Measurements from ENCODE around the gene GRHL3. TPM values are rescaled to one million over a fixed set of nuclear protein-coding genes. Genes with fewer than 3 reads are reported as not detected.

The GRHL3 gene
- total and polyA plus RNA-seq, 4 donors = 0.07 to 0.09 (median 0.09) TPM

- TF ChIP-seq, protein P1, sequence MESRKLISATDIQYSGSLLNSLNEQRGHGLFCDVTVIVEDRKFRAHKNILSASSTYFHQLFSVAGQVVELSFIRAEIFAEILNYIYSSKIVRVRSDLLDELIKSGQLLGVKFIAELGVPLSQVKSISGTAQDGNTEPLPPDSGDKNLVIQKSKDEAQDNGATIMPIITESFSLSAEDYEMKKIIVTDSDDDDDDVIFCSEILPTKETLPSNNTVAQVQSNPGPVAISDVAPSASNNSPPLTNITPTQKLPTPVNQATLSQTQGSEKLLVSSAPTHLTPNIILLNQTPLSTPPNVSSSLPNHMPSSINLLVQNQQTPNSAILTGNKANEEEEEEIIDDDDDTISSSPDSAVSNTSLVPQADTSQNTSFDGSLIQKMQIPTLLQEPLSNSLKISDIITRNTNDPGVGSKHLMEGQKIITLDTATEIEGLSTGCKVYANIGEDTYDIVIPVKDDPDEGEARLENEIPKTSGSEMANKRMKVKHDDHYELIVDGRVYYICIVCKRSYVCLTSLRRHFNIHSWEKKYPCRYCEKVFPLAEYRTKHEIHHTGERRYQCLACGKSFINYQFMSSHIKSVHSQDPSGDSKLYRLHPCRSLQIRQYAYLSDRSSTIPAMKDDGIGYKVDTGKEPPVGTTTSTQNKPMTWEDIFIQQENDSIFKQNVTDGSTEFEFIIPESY (IDR thresholded peaks at IDR 0.05) = no peak
- TF ChIP-seq HNF4G (IDR thresholded peaks at IDR 0.05) = no peak
- TF ChIP-seq, protein P2, sequence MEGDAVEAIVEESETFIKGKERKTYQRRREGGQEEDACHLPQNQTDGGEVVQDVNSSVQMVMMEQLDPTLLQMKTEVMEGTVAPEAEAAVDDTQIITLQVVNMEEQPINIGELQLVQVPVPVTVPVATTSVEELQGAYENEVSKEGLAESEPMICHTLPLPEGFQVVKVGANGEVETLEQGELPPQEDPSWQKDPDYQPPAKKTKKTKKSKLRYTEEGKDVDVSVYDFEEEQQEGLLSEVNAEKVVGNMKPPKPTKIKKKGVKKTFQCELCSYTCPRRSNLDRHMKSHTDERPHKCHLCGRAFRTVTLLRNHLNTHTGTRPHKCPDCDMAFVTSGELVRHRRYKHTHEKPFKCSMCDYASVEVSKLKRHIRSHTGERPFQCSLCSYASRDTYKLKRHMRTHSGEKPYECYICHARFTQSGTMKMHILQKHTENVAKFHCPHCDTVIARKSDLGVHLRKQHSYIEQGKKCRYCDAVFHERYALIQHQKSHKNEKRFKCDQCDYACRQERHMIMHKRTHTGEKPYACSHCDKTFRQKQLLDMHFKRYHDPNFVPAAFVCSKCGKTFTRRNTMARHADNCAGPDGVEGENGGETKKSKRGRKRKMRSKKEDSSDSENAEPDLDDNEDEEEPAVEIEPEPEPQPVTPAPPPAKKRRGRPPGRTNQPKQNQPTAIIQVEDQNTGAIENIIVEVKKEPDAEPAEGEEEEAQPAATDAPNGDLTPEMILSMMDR (IDR thresholded peaks at IDR 0.05; ENCODE audit: low read depth, low read length, missing input control) = no peak
These were observed 25.1 kb downstream of the GRHL3 start (continued) for GRCh38 chr1:24344090-24344742.

- TF ChIP-seq, protein P1 (IDR thresholded peaks at IDR 0.05) = no peak
- no peak for TF ChIP-seq SP1 (IDR thresholded peaks at IDR 0.05)
- TF ChIP-seq YY1 (IDR thresholded peaks at IDR 0.05) = no peak
- TF ChIP-seq TAF1 (conservative IDR thresholded peaks at IDR 0.05) = no peak
- Histone ChIP-seq H3K4me3 (ENCODE audit: low read depth in 1 of 3, low read length in 3 of 3) (no peak overlapping the region), H3K27ac (ENCODE audit: low read depth in 1 of 2, low read length in 2 of 2) (no peak overlapping the region), H3K4me1 (ENCODE audit: control insufficient read depth in 4 of 4, insufficient read depth in 4 of 4, low read length in 3 of 4) (no peaks in the 10 kb centered on the region), H3K36me3 (ENCODE audit: control insufficient read depth in 4 of 4, insufficient read depth in 3 of 4, low read depth in 1 of 4, low read length in 3 of 4) (no peaks in the 10 kb centered on the region), H3K9ac (ENCODE audit: low read depth in 1 of 2, low read length in 2 of 2) (no peak overlapping the region), H3K9me3 (ENCODE audit: control insufficient read depth in 4 of 4, low read length in 3 of 4) (no peaks in the 10 kb centered on the region), H3K27me3 (ENCODE audit: control insufficient read depth in 4 of 4, insufficient read depth in 4 of 4, low read length in 3 of 4) (no peaks in the 10 kb centered on the region)
- no peak for DNase-seq (ENCODE audit: low spot score)
- WGBS = 79% methylated on average over 5 of the region's 5 CpGs
These were observed 26.2 kb downstream of the GRHL3 start for GRCh38 chr1:24345334-24345733.

DNA sequence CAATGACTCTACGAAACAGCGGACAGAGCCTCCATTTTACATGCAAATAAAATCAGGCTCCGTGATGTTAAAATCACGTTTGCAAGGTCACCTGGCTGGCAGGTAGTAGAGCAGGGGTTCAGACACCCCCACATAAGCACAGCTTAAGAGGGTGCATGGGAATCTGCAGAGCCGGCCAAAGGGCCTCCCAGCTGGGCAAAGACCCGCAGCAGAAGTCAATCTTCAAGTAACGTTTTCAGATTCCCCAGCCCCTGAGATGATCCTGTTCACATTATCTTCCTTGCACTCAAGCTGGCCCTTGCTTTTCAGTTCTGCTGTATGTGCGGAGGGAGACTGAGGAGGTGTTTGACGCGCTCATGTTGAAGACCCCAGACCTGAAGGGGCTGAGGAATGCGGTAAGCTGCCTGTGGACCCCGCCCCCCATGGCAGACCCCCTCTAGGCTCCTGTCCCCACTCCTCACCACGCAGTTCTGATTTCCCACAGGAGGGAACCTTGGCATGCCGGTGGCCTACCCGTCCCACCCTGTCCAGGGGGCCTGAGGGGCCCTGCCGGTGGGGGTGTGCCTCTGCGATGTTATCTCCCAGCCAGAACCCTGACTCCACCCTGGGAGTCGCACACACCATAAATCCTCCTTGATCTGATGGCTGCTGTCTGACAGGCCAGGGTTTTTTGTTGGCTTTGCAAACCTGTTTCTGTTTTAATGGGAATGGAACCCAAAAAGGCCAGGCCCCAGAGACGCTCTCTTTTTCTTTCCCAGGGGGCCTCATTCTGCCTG is 28.2 kb downstream of the GRHL3 start:
- no peak for DNase-seq (ENCODE audit: low spot score)
- Histone ChIP-seq H3K9ac (ENCODE audit: low read depth in 1 of 2, low read length in 2 of 2) (no peak overlapping the region), H3K36me3 (ENCODE audit: control insufficient read depth in 4 of 4, insufficient read depth in 3 of 4, low read depth in 1 of 4, low read length in 3 of 4) (no peaks in the 10 kb centered on the region), H3K4me1 (ENCODE audit: control insufficient read depth in 4 of 4, insufficient read depth in 4 of 4, low read length in 3 of 4) (no peaks in the 10 kb centered on the region), H3K27me3 (ENCODE audit: control insufficient read depth in 4 of 4, insufficient read depth in 4 of 4, low read length in 3 of 4) (no peaks in the 10 kb centered on the region), H3K27ac (ENCODE audit: low read depth in 1 of 2, low read length in 2 of 2) (no peak overlapping the region), H3K9me3 (ENCODE audit: control insufficient read depth in 4 of 4, low read length in 3 of 4) (no peaks in the 10 kb centered on the region), H3K4me3 (ENCODE audit: low read depth in 1 of 3, low read length in 3 of 3) (no peak overlapping the region)
- TF ChIP-seq EGR1 (IDR thresholded peaks at IDR 0.05; ENCODE audit: low read depth in 2 of 2) (no peak), SP1 (IDR thresholded peaks at IDR 0.05) (no peak), JUND (IDR thresholded peaks at IDR 0.05) (no peak), REST (IDR thresholded peaks at IDR 0.05) (no peak), NR2F2 (IDR thresholded peaks at IDR 0.05) (no peak), GABPA (IDR thresholded peaks at IDR 0.05 in 1 of 2, conservative IDR thresholded peaks at IDR 0.05 in 1 of 2) (no peak), YY1 (IDR thresholded peaks at IDR 0.05) (no peak), HNF4G (IDR thresholded peaks at IDR 0.05) (no peak)
- TF ChIP-seq, protein P2 (IDR thresholded peaks at IDR 0.05; ENCODE audit: low read depth, low read length, missing input control) = no peak
- TF ChIP-seq, protein P3, sequence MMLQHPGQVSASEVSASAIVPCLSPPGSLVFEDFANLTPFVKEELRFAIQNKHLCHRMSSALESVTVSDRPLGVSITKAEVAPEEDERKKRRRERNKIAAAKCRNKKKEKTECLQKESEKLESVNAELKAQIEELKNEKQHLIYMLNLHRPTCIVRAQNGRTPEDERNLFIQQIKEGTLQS (IDR thresholded peaks at IDR 0.05) = no peak
- 91% methylated on average over 19 of the region's 19 CpGs for WGBS
